Eye (tissue), 1 donor: ENCODE results near the gene LAMTOR5.
"Not testable (repeated sequence)": the region's sequence is repeated elsewhere in the genome, so short reads cannot be mapped to it uniquely, and the experiment has no call there.

Source experiments
- DNase-seq: peaks from one replicate; pipeline ENCODE4 v3.0.0-alpha.2; 2015

LAMTOR5 gene

DNA sequence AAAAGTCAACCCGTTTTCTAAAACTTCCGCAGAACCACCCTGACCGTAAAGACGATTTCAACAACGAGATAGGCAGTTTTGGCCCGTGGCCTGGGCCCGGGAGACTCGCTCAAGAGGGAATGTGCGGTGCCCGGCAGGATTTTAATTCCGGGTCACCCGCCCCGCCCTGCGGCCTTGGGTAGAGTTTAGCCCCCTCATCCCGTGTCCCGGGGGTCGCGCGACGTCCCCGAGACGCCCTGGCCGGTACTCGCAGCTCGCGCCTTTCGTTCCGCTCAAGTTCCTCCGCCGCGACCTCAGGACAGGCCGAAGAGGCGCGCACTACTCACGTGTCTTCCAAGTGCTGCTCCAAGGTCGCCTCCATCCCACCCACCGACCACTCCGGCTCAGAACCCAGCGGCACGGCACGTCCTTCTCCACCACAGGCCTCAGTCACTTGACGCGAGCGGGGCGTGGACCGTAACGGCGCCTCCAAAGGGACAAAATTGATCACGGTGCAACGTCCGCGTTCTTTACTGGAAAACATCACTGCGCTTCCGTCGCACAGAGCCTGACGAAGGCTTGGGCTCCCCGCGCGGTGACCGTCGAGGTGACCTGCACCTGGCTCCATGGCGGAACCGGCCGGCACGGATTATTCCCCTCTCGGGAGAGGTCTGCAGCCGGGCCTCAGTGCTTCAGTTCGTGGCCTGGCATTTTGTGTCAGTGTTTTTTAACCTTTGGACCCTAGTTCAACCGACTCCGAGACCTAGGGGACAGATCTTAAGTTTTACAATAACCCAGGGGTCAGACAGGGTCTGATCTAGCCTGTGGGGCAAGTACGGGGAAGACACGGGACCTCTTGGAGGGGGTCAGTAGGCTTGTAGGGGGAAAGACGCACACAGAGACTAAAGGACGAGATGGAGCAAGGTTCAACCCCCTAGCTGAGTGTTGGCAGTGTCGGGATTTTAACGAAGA lies at the start of gene LAMTOR5:
TSS of gene LAMTOR5 (minus strand) at position 435 of the 951 bp plus-strand sequence. CDS start at position 361, 74 bp downstream.
- peak; percentile 98 for DNase-seq

GRCh38 chr1:110457206-110457605 lies 49.7 kb upstream of the LAMTOR5 start:
- DNase-seq = no peak

GRCh38 chr1:110455151-110455550 lies 47.7 kb upstream of the LAMTOR5 start:
- no peak for DNase-seq

GRCh38 chr1:110454328-110454727 lies 46.8 kb upstream of the LAMTOR5 start:
- DNase-seq = no peak

DNA sequence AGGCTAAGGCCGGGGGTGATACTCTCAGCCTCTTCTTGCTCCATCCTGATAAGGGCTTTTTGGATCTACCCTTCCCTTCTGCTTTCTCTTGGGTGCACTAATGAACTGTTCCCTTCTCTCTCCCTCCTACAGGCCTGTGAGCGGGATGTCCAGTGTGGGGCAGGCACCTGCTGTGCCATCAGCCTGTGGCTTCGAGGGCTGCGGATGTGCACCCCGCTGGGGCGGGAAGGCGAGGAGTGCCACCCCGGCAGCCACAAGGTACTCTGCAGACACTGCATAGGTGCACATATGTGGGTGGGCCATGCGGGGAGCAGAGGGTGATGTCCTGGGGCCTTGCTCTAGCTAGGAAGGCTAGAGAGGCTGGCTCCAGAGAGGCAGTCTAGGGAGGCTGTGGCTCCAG lies 46.3 kb upstream of the LAMTOR5 start:
- no peak for DNase-seq

DNA sequence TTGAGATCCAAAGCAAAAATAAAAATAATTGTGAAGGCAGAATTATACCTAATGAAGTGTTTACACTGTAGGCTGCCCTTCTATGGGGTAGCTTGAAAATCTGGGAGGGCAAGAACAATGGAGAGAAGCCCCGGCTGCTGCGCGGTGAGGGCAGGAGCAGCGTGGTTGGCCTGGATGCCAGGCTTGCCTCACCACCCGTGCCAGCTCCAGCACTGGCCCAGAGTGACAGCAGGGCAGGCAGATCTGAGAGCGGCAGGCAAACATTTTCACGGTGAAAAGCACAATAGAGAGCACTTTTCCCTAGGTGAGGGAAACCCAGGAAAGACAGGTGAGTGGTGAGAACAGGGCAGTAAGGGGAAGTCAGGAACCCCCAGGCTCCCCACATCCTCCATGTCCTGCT lies 44.8 kb upstream of the LAMTOR5 start:
- DNase-seq = no peak

GRCh38 chr1:110450929-110451328 lies 43.4 kb upstream of the LAMTOR5 start, which contains the start of gene PROK1:
Gene PROK1 (plus strand): TSS chr1:110451149. CDS start chr1:110451217, 68 bp downstream.
- DNase-seq = no peak

- DNase-seq = no peak
Observed at GRCh38 chr1:110449661-110450651, 42.5 kb upstream of the LAMTOR5 start.

DNA sequence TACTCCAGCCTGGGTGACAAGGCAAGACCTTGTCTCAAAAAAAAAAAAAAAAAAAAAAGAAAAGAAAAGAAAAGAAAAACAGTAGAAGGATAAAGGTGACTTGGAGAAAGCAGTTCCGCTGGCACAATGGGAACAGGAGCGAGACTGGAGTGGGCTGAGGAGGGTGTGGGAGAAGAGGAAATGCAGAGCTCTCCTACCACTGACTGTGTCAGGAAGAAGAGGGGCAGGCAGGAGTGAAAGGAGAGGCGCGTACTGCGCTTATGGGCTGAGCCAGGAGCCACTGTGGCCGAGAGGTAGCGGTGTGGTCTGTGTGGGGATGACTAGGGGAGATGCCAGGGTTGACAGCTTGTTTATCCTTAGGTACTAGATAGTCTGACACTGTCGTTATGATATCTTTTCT lies 37.1 kb upstream of the LAMTOR5 start:
- no peak for DNase-seq

DNA sequence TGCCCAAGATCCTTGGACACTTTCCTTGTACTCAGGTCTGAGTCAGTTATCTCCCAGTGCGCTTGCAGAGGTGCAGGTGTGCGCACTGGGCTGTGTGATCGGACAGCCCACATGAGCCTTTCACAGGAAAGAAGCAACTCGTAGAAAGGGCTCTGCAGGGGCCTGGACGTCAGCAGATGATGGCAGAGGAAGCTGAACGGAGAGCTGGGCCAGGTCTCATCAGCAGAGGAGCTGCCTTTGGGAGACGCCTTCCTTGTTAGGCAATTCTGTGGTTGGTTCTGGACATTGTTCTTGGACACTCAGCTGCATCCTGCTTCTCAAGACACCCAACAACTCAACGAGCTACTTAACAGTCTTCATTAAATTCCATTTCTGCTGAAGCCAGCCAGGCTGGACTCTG lies 36.0 kb upstream of the LAMTOR5 start:
- no peak for DNase-seq

DNA sequence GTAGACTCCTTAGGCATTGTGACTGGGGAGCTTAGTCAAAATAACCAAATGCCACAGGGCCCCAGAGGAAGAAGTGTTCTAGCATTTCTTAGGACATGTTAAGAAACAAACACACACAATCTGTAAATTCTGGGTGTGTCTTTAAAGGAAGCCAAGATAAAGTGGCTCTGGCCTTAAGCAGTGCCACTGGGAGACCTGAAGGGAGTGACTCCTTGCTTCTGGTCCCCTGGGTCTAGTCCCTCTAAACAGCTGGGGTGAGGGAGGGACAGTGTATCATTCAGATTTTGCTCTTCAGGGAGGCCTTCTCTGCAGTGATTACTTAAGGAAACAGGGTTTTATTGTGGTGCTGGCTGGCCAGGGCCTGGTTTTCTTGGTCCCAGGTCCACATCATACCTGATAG lies 34.4 kb upstream of the LAMTOR5 start:
- no peak for DNase-seq

DNA sequence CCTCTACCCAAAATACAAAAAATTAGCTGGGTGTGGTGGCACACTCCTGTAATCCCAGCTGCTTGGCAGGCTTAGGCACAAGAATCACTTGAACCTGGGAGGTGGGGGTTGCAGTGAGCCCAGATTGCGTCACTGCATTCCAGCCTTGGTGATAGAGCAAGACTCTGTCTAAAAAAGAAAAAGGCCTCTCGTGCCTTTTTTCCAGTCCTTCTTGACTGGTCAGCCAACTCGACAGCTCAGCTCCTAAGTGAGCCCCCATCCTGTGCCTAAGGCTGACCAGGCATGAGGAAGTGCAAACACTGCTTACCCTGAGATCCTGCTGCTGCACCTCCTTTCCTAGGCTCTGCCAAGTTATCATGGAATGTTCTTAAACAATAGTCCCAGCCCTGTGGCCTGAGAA lies 33.4 kb upstream of the LAMTOR5 start:
- no peak for DNase-seq

DNA sequence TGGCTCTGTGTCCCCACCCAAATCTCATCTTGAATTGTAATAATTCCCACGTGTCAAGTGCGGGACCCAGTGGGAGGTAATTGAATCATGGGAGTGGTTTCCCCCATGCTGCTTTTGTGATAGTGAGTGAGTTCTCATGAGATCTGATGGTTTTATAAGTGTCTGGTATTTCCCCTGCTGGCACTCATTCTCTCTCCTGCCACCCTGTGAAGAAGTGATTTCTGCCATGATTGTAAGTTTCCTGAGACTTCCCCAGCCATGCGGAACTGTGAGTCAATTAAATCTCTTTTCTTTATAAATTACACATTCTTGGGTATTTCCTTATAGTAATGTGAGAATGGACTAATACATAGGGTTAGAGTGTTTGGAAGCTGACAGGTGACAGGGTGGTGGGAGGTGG lies 32.4 kb upstream of the LAMTOR5 start:
- DNase-seq = not testable (repeated sequence)

GRCh38 chr1:110438893-110439292 lies 31.4 kb upstream of the LAMTOR5 start:
- DNase-seq = no peak

- not testable (repeated sequence) for DNase-seq
Observed at GRCh38 chr1:110437645-110438299, 30.3 kb upstream of the LAMTOR5 start.

GRCh38 chr1:110436635-110437034 lies 29.1 kb upstream of the LAMTOR5 start:
- peak; percentile 44 for DNase-seq

DNA sequence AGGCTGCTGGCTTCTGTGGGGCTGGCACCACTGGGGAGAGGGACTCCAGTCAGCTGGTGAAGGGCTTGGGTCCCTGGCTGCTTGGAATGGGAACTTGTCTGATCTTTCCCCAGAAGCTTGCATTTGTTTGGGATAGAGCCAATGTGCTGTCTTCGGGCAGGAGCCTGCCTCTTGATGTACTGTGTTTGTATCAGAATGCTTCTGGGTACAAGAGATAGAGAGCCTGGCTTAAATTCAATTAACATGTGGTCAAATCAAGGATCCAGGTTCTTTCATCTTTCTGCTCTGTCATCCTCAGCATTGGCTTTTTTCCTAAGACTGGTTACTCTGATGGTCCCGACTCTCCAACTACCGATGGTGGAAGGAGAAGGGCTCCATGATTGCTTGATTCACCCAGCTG lies 27.5 kb upstream of the LAMTOR5 start:
- DNase-seq = no peak

DNA sequence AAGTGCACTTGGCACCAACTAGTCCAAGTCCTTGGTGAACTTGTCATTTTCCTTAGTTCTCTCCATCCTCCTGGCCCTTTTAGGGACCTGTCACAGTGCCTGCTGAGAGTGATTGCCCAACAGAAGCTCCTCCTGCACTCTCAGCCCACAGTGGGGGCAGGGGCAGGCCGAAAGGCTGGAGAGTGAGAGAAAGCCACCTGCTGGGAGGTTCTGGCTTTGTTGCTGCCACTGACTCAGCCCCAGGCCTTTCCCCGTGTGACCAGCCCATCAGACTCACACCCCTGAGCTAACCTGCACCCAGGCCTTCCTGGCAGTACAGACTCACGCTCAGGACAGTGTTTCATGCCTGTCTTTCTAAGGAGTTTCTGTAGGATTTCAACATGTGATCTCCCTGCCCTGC lies 26.3 kb upstream of the LAMTOR5 start:
- peak; percentile 26 for DNase-seq

GRCh38 chr1:110433213-110433612 lies 25.7 kb upstream of the LAMTOR5 start:
- DNase-seq = no peak

GRCh38 chr1:110430901-110431300 lies 23.4 kb upstream of the LAMTOR5 start:
- DNase-seq = no peak

GRCh38 chr1:110430366-110430765 lies 22.9 kb upstream of the LAMTOR5 start:
- DNase-seq = no peak

- no peak for DNase-seq
Observed at GRCh38 chr1:110428946-110429345, 21.5 kb upstream of the LAMTOR5 start.

DNA sequence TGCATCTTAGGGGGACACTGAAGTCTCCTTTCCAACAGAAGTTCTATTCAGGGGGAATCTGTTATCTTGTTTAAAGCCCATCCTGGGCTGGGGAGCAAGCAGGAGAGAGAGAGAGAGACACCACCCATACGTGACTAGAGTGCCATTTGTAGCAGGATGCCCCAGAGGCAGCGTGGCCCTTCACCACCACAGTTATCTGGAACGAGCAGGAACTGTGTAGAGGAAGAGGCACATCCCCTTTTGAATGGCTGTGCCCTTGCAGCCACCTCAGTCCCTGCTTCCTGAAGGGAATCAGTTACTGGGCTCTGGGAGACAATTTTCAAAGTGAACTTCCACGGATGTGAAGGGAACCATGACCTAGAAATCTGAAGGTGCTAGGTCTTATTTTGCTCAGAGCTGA lies 19.4 kb upstream of the LAMTOR5 start:
- DNase-seq = no peak
